Left lung (tissue), 10 donors: Measurements from ENCODE around the gene ATF4. TPM values are rescaled to one million over a fixed set of nuclear protein-coding genes. Genes with fewer than 3 reads are reported as not detected.
"Not testable (repeated sequence)": the region's sequence is repeated elsewhere in the genome, so short reads cannot be mapped to it uniquely, and the experiment has no call there.

Experiments
- ATAC-seq: fragments of 200-7000 bp; cut with Tn5 transposase; one replicate; pipeline ENCODE4 v1.9.1; 2020; ENCODE audit warnings: moderate library complexity
- DNase-seq, 4 donors: peaks; one replicate each; pipeline ENCODE4 v3.0.0-alpha.2; 2013 to 2020
- H3K27ac ChIP-seq, 2 donors: fragments of 200-600 bp; sonication (generic) in 1 of 2; one replicate each; pipeline versions ENCODE4 v1.5.0 to v1.8.0; 2020 to 2021
- H3K27me3 ChIP-seq, 2 donors: fragments of 200-600 bp; sonication (generic) in 1 of 2; one replicate each; pipeline versions ENCODE4 v1.5.0 to v1.8.0; 2020 to 2021
- H3K36me3 ChIP-seq, 2 donors: fragments of 200-600 bp; sonication (generic) in 1 of 2; one replicate each; pipeline versions ENCODE4 v1.5.0 to v1.8.0; 2020 to 2021
- H3K4me1 ChIP-seq, 2 donors: fragments of 200-600 bp; one replicate each; pipeline ENCODE4 v1.8.0; 2021
- H3K4me3 ChIP-seq, 2 donors: fragments of 200-600 bp; sonication (generic) in 1 of 2; one replicate each; pipeline versions ENCODE4 v1.5.0 to v1.8.0; 2020 to 2021; ENCODE audit warnings: mild to moderate bottlenecking in 1 of 2
- H3K9me3 ChIP-seq, 2 donors: fragments of 200-600 bp; sonication (generic) in 1 of 2; one replicate each; pipeline versions ENCODE4 v1.5.0 to v1.8.0; 2020 to 2021
- intact Hi-C, 2 donors: fragments of 100-400 bp; cut with DNase I; formaldehyde crosslinking; loops; one replicate each; pipeline versions ENCODE4 v1.11.2 to v1.14.2; 2022
- polyA plus RNA-seq, 6 donors: library from polyadenylated mRNA; unstranded; fragments of 120-200 nt; gene quantifications; one replicate each; pipeline ENCODE4 v1.2.1, GENCODE V29; 2013; ENCODE audit not compliant: insufficient read length in 6 of 6
- total RNA-seq, 2 donors: library from RNA; stranded (reverse); fragmentation: NEBNext Ultra II Directional; extraction: Animal tissue kit (Norgen Biotek cat#: 25700); gene quantifications; one replicate each; pipeline ENCODE4 v1.2.1, GENCODE V29; 2021
- TF ChIP-seq, protein P1 (sequence below), 2 donors: fragments of 200-600 bp; sonication (generic) in 1 of 2; IDR thresholded peaks; one replicate each; pipeline versions ENCODE4 v1.5.0 to v1.8.0; 2021; ENCODE audit warnings: antibody characterized with exemption in 2 of 2
- donor health status: DM: no; HTN: yes; CAD: no.
- donor health status: DM: no; HTN: no; CAD: no.

ATF4 gene
- total and polyA plus RNA-seq, 8 donors: 204 to 349 (median 309) TPM

DNA sequence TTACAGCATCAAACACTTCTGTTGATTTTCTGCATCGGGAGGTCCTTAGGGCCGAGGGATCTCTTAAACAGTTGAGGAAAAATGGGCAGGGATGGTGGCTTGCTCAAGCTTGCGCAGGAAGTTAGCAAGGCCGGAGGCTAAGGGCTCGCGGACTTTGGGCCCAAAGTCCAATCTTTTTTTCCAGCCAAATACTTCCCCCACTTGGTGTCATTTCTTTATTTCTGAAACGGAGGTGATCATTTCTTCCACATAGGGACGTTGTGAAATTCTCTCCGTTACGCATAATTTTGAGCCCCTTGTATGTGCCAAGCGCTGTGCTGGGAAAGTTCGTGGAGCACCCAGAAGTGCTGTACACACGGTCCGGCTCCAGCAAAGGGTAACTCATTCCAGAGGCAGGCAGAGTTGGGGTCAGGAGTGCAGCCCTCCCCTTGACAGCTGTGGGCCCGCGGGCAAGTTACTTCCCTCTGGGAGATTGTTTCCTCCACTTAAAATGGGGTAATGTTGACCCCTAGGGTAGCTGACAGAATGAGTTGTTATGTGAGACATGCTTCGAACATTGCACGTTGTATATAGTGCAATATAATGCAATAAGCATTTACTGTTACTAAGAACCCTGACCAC, 17.5 kb upstream of the ATF4 start:
- peak; percentile 1 for ATAC-seq
- TF ChIP-seq, protein P1, sequence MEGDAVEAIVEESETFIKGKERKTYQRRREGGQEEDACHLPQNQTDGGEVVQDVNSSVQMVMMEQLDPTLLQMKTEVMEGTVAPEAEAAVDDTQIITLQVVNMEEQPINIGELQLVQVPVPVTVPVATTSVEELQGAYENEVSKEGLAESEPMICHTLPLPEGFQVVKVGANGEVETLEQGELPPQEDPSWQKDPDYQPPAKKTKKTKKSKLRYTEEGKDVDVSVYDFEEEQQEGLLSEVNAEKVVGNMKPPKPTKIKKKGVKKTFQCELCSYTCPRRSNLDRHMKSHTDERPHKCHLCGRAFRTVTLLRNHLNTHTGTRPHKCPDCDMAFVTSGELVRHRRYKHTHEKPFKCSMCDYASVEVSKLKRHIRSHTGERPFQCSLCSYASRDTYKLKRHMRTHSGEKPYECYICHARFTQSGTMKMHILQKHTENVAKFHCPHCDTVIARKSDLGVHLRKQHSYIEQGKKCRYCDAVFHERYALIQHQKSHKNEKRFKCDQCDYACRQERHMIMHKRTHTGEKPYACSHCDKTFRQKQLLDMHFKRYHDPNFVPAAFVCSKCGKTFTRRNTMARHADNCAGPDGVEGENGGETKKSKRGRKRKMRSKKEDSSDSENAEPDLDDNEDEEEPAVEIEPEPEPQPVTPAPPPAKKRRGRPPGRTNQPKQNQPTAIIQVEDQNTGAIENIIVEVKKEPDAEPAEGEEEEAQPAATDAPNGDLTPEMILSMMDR (IDR thresholded peaks at IDR 0.05): no peak
- H3K27ac ChIP-seq: peak overlapping the region; percentile 70 to 82
- peaks cover 20 to 35% of the 10 kb centered on the region in 2 donors for H3K4me1 ChIP-seq
- H3K4me3 ChIP-seq: peak overlapping the region; percentile 97 to 99
- peaks cover 4 to 40% of the 10 kb centered on the region in 2 donors for H3K36me3 ChIP-seq
- no peak for DNase-seq
- H3K9me3 ChIP-seq: no peaks in the 10 kb centered on the region
- intact Hi-C loops: no loop called here
- no peaks in the 10 kb centered on the region for H3K27me3 ChIP-seq

DNA sequence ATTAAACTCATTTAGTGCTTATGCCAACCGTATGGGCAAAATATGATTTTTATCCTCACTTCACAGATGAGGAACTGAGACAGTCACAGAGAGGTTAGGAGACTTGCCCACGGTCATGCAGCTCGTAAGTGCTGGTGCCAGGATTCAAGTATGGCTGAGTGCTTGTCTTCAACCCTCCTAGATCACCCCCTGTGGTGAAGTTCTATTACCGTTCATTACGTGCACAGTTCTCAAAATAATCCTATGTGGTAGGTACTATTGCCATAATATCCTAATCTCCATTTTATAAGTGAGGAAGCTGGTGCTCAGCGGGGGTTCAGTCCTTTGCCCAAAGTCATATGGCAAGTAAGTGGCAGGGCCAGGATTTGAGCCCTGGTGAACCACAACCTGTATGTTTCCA, 16.7 kb upstream of the ATF4 start:
- DNase-seq: no peak
- peaks cover 4 to 47% of the 10 kb centered on the region in 2 donors for H3K36me3 ChIP-seq
- TF ChIP-seq, protein P1 (IDR thresholded peaks at IDR 0.05): no peak
- intact Hi-C loops: no loop called here
- H3K27ac ChIP-seq: no peak overlapping the region
- no peak for ATAC-seq
- H3K27me3 ChIP-seq: no peaks in the 10 kb centered on the region
- H3K4me3 ChIP-seq: peak overlapping the region in 1 of 2 donors; percentile 99
- peaks cover 20 to 35% of the 10 kb centered on the region in 2 donors for H3K4me1 ChIP-seq
- no peaks in the 10 kb centered on the region for H3K9me3 ChIP-seq

DNA sequence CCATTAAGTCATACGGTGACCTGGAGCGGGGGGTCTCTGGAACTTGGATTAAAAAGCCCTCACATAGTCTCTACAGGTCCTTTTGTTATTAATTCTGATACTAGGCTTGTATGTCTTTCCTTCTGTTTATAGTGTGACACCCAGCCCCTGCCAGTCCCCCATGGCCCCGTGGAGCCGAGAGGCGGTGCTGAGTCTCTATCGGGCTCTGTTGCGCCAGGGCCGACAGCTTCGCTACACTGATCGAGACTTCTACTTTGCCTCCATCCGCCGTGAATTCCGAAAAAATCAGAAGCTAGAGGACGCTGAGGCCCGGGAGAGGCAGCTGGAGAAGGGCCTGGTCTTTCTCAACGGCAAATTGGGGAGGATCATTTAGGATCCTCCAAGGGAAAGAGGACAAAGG, 16.3 kb upstream of the ATF4 start:
- TF ChIP-seq, protein P1 (IDR thresholded peaks at IDR 0.05): no peak
- H3K27ac ChIP-seq: no peak overlapping the region
- intact Hi-C loops: no loop called here
- H3K4me3 ChIP-seq: no peak overlapping the region
- no peaks in the 10 kb centered on the region for H3K27me3 ChIP-seq
- DNase-seq: no peak
- no peak for ATAC-seq
- H3K36me3 ChIP-seq: peaks cover 4 to 52% of the 10 kb centered on the region in 2 donors
- H3K4me1 ChIP-seq: peaks cover 20 to 35% of the 10 kb centered on the region in 2 donors
- H3K9me3 ChIP-seq: no peaks in the 10 kb centered on the region

DNA sequence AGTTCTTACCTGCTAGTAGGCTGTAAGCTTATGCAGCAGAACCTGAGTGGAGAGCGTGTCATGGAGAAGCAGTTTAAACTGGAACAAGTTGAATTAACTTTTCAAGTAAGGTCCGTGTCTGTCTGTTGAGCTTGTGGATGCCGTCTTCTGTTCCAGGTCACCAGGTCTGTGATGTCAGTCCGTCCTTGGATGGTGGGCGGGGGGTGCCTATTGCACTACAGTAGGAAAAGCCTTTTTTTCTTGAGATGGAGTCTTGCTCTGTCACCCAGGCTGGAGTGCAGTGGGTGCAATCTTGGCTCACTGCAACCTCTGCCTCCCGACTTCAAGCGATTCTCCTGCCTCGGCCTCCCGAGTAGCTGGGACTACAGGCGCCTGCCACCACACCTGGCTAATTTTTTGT, 13.3 kb upstream of the ATF4 start:
- intact Hi-C loops, H3K4me3 ChIP-seq, H3K27me3 ChIP-seq, ATAC-seq, H3K27ac ChIP-seq, H3K9me3 ChIP-seq: not testable (repeated sequence)
- Histone ChIP-seq H3K4me1 (peaks cover 8 to 25% of the 10 kb centered on the region in 2 donors), H3K36me3 (peaks cover 4 to 81% of the 10 kb centered on the region in 2 donors)
- peak in 1 of 4 donors; percentile 31 for DNase-seq

DNA sequence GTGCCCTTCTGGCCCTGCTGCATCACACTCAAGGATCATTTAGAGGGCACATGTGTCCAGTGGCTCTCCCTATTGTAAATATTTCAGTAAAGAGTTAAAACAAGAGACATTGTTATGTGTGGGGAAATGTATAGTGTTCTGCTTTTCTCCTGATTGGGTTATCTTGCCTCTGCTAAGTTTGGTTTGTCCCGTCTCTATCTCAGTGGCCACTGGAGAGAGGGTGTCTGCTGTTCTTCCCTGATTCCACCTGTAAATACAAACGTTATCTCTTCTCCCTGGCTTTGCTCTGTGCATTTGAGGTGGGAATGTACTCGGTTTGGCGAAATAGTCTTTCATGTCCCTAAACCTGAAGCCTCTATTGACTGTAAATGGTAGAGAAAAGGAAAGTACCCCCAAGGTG, 12.0 kb upstream of the ATF4 start:
- H3K9me3 ChIP-seq: no peaks in the 10 kb centered on the region
- TF ChIP-seq, protein P1 (IDR thresholded peaks at IDR 0.05): no peak
- H3K4me3 ChIP-seq: no peak overlapping the region
- intact Hi-C loops: no loop called here
- DNase-seq (no peak), ATAC-seq (no peak)
- H3K36me3 ChIP-seq: peaks cover 4 to 95% of the 10 kb centered on the region in 2 donors
- H3K27me3 ChIP-seq: no peaks in the 10 kb centered on the region
- H3K4me1 ChIP-seq: peaks cover 3 to 17% of the 10 kb centered on the region in 2 donors
- H3K27ac ChIP-seq: no peak overlapping the region
